VCaP (cell line): ENCODE results near the gene TIGD6.
A peak's percentile ranks its signal among the peaks of the same experiment; 100 is the strongest.

ENCODE experiments used
- H3K27ac ChIP-seq: fragments of 450-650 bp; 2 replicates; pipeline ENCODE4 v1.5.1; 2017
- TF ChIP-seq, protein P1 (sequence below): fragments of 450-650 bp; conservative IDR thresholded peaks from 2 replicates; pipeline ENCODE4 v1.5.1; 2017; ENCODE audit warnings: mild to moderate bottlenecking, moderate library complexity

The TIGD6 gene

DNA sequence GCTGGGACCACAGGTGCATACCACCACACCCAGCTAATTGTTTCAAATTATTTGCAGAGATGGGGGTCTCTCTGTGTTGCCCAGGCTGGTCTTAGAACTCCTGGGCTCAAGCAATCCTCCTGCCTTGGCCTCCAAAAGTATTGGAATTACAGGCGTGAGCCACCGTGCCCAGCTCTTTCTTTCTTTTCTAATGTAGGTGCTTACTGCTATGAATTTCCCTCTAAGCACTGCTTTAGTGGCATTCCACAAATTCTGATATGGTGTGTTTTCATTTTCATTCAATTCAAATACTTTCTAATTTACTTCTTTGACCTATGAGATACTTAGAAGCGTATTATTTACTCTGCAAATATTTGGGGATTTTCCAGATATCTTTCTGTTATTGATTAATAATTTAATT, 15.0 kb upstream of the TIGD6 start:
- no peak overlapping the region for H3K27ac ChIP-seq
- TF ChIP-seq, protein P1, sequence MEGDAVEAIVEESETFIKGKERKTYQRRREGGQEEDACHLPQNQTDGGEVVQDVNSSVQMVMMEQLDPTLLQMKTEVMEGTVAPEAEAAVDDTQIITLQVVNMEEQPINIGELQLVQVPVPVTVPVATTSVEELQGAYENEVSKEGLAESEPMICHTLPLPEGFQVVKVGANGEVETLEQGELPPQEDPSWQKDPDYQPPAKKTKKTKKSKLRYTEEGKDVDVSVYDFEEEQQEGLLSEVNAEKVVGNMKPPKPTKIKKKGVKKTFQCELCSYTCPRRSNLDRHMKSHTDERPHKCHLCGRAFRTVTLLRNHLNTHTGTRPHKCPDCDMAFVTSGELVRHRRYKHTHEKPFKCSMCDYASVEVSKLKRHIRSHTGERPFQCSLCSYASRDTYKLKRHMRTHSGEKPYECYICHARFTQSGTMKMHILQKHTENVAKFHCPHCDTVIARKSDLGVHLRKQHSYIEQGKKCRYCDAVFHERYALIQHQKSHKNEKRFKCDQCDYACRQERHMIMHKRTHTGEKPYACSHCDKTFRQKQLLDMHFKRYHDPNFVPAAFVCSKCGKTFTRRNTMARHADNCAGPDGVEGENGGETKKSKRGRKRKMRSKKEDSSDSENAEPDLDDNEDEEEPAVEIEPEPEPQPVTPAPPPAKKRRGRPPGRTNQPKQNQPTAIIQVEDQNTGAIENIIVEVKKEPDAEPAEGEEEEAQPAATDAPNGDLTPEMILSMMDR, result no peak

DNA sequence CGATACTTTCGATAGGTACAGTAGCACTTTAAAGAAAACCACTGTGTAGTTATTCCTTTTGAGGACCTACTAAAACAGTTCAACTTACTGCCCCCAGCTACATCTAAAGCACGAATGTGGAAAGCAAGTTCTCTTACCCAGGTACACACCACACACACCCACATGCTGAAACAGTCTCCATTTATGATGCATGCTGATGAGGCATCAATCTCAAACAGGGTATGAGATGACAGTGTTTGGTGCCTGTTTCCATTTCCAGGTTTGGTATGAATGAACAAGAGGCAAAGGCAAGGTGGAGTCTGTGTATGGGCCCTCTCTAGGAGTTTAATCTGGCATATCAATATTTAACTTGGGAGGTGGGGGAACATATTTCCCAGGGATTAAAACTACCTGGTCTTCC, 14.0 kb upstream of the TIGD6 start:
- TF ChIP-seq, protein P1, result no peak

DNA sequence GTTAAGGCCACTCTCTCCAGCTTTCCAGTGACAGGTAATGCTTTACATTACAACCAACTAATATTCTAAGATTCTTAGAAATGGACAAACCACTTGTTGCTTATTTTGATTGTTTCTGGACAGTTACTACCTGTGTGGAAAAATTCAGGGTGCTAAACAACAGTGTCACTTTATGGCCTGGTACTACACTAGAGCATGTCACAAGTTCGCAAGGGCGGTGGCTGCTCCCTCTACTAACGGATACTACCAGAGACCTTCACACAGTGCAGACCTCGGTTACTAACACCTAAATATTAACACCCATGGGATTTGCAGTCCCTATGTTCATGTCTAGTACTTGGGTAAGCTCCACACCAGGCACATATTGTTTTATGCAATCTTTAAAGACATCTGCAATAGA, 13.5 kb upstream of the TIGD6 start:
- TF ChIP-seq, protein P1, result no peak
- no peak overlapping the region for H3K27ac ChIP-seq

More for the DNA sequence above, 14.0 kb upstream of the TIGD6 start:
- no peak overlapping the region for H3K27ac ChIP-seq

DNA sequence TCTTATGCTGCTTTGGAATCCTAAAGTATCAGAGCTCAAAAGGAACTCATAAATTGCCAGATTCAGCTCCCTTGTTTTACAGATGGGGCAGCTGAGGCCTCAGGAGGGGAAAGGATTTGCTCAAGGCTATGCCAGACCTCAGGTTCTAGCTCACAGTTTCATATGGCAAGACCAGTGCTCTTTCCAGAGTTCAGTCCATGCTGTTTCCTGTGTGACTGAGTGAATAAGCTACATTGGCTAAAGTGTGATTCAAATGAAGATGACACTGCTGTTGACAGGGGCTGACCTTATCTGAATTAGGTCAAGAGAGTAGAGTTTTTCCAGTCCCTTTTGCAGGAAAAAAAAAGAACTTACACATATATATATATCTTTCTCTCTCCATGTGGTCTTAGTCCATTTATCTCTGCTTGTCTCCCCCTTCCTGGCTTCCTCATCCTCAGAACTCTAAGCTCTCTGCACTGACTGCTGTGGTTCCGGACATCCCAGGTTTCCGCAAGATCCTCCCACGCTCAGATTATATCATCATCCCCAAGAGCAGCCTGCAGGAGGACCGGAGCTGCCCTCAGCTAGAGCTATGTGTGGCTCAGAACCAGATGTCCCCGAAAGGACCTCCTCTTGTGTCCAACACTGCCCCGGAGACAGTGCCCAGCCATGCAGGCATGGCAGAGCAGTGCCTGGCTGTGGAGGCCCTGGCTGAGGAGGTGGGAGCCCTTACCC, 9.4 kb upstream of the TIGD6 start:
- TF ChIP-seq, protein P1, result no peak
- H3K27ac ChIP-seq, result no peak overlapping the region

DNA sequence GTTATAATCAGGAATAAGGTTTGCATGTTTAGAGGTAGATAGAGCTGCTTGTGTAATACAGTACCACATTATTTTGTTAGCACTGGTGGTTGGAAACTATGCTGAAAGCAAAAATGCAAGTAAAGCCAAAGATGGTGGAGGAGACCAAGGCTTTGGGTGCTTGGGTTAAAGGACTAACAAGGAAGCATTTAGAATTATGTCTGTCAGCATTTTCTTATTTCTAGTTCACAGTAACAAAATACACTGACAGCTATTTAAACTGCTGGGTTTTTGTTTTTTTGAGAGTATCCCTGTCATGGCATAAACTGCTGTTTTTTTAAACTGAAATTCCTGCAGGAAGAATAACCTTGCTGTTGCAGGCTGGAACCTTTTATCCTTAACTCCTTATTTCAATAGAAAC, 6.6 kb upstream of the TIGD6 start:
- TF ChIP-seq, protein P1, result no peak

DNA sequence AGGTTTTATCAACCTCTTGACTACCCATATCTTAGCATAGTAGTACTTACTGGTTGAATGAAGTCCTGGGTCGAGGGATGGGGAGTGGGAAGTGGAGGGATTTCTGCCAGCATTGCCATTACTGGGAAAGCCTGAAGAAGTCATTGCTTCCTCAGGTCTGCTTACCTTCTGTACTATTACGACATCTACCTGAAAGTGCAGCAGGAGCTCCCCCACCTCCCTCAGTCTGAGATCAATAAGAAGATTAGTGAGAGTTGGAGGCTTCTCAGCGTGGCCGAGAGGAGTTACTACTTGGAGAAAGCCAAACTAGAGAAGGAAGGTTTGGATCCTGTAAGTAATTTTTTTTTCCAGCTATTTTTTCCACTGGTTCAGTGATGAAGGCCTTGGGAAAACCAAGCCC, 5.9 kb upstream of the TIGD6 start:
- TF ChIP-seq, protein P1, result no peak
- H3K27ac ChIP-seq, result no peak overlapping the region

More for the DNA sequence above, 6.6 kb upstream of the TIGD6 start:
- no peak overlapping the region for H3K27ac ChIP-seq

DNA sequence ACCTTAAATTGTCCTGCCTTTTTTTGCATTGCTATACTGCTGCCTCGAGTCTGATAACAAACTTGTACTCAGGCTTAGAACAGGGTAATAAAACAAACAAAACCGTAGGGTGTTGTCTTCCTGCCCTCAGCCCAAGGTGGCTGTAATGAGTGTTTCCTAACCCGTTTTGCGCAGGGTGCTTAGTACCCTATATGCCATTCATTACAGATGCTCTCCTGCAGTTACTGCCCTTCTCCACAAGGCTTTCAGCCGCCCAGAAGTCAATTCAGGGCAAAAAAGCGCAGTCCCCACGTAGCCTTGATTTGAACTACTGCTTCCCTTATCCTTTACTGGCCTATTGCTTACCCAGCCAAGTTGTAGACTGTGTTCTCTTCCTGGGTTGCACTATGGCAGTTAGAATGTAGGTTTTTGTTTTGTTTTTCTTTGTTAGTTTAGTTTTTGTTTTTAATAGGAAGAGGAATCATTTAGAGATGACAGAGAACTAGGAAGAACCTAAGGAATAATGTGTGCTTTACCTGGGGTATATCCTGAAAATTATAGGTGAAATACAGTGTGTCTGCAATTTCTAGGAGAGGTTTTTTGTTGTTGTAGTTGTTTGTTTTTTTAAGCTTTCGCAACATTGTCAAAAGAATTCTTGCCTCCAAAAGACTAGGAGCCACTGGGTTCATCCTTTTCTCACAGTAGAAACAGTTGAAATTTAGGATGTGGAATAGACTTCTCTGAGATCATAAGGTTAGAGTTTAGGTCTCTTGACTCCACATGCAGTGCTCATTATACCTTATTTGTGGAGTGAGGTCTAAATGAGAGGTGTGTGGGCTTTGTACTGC, 1.4 kb upstream of the TIGD6 start:
- peak overlapping the region; percentile 100 for H3K27ac ChIP-seq
- TF ChIP-seq, protein P1, result peak; percentile 73
